ENCODE results near the gene ADCK2. TPM values are rescaled to one million over a fixed set of nuclear protein-coding genes. Genes with fewer than 3 reads are reported as not detected.

The ADCK2 gene
- total and polyA plus RNA-seq, 4 donors: 10.4 to 27.0 (median 13.7) TPM

GRCh38 chr7:140674356-140674800 is 1.6 kb downstream of the ADCK2 start:
- 56 to 68% methylated on average over 5 of the region's 5 CpGs for WGBS, 2 donors
- TF ChIP-seq CTCF (IDR thresholded peaks at IDR 0.05; ENCODE audit: control extremely low read depth, extremely low read depth): no peak
- DNase-seq (peak; percentile 30 to 67 (median 47)), ATAC-seq (ENCODE audit: insufficient read depth, low FRiP score) (peak; percentile 5)
- H3K9me3 ChIP-seq (ENCODE audit: control insufficient read depth in 4 of 4, insufficient read depth in 3 of 4, low read length in 3 of 4): no peaks in the 10 kb centered on the region
- no peak overlapping the region for H3K27ac ChIP-seq (ENCODE audit: low read depth in 1 of 2, low read length in 1 of 2)
- H3K4me3 ChIP-seq: no peak overlapping the region
- peaks cover 0 to 10% (median 3%) of the 10 kb centered on the region in 5 donors for H3K4me1 ChIP-seq (ENCODE audit: control insufficient read depth in 5 of 5, insufficient read depth in 5 of 5, low read length in 5 of 5)
- no peaks in the 10 kb centered on the region for H3K27me3 ChIP-seq (ENCODE audit: control insufficient read depth in 3 of 3, insufficient read depth in 3 of 3, low read length in 2 of 3)
- peaks cover 0 to 6% (median 0%) of the 10 kb centered on the region in 4 donors for H3K36me3 ChIP-seq (ENCODE audit: control insufficient read depth in 4 of 4, insufficient read depth in 4 of 4, low read length in 4 of 4)
- H3K9ac ChIP-seq (ENCODE audit: insufficient read depth in 1 of 2, low read length in 2 of 2): no peak overlapping the region

- peak in 2 of 3 donors; percentile 50 to 59 for DNase-seq
- Histone ChIP-seq H3K4me1 (ENCODE audit: control insufficient read depth in 5 of 5, insufficient read depth in 5 of 5, low read length in 5 of 5) (peaks cover 0 to 10% (median 3%) of the 10 kb centered on the region in 5 donors), H3K4me3 (no peak overlapping the region), H3K9ac (ENCODE audit: insufficient read depth in 1 of 2, low read length in 2 of 2) (no peak overlapping the region), H3K27ac (ENCODE audit: low read depth in 1 of 2, low read length in 1 of 2) (peak overlapping the region in 1 of 2 donors; percentile 4), H3K9me3 (ENCODE audit: control insufficient read depth in 4 of 4, insufficient read depth in 3 of 4, low read length in 3 of 4) (no peaks in the 10 kb centered on the region), H3K27me3 (ENCODE audit: control insufficient read depth in 3 of 3, insufficient read depth in 3 of 3, low read length in 2 of 3) (no peaks in the 10 kb centered on the region), H3K36me3 (ENCODE audit: control insufficient read depth in 4 of 4, insufficient read depth in 4 of 4, low read length in 4 of 4) (peaks cover 0 to 6% (median 0%) of the 10 kb centered on the region in 4 donors)
- TF ChIP-seq CTCF (IDR thresholded peaks at IDR 0.05; ENCODE audit: control extremely low read depth, extremely low read depth): peak; percentile 17
- 58 to 67% methylated on average over 8 of the region's 8 CpGs for WGBS, 2 donors
- no peak for ATAC-seq (ENCODE audit: insufficient read depth, low FRiP score)
Observed at GRCh38 chr7:140674899-140675701, 2.4 kb downstream of the ADCK2 start.

GRCh38 chr7:140675726-140676125 is 3.0 kb downstream of the ADCK2 start:
- no peak for ATAC-seq (ENCODE audit: insufficient read depth, low FRiP score)
- no peaks in the 10 kb centered on the region for H3K27me3 ChIP-seq (ENCODE audit: control insufficient read depth in 3 of 3, insufficient read depth in 3 of 3, low read length in 2 of 3)
- no peak overlapping the region for H3K4me3 ChIP-seq
- peaks cover 0 to 10% (median 3%) of the 10 kb centered on the region in 5 donors for H3K4me1 ChIP-seq (ENCODE audit: control insufficient read depth in 5 of 5, insufficient read depth in 5 of 5, low read length in 5 of 5)
- WGBS, 2 donors: 84 to 89% methylated on average over 4 of the region's 4 CpGs
- TF ChIP-seq CTCF (IDR thresholded peaks at IDR 0.05; ENCODE audit: control extremely low read depth, extremely low read depth): no peak
- no peak overlapping the region for H3K27ac ChIP-seq (ENCODE audit: low read depth in 1 of 2, low read length in 1 of 2)
- peaks cover 0 to 8% (median 1%) of the 10 kb centered on the region in 4 donors for H3K36me3 ChIP-seq (ENCODE audit: control insufficient read depth in 4 of 4, insufficient read depth in 4 of 4, low read length in 4 of 4)
- H3K9ac ChIP-seq (ENCODE audit: insufficient read depth in 1 of 2, low read length in 2 of 2): no peak overlapping the region
- H3K9me3 ChIP-seq (ENCODE audit: control insufficient read depth in 4 of 4, insufficient read depth in 3 of 4, low read length in 3 of 4): no peaks in the 10 kb centered on the region
- DNase-seq: no peak

Data from lung (tissue), 12 donors.